ENCODE results near the gene KRT17. TPM values are rescaled to one million over a fixed set of nuclear protein-coding genes. Genes with fewer than 3 reads are reported as not detected.

KRT17 gene
- total RNA-seq, 1 donor, result 14.7 TPM

DNA sequence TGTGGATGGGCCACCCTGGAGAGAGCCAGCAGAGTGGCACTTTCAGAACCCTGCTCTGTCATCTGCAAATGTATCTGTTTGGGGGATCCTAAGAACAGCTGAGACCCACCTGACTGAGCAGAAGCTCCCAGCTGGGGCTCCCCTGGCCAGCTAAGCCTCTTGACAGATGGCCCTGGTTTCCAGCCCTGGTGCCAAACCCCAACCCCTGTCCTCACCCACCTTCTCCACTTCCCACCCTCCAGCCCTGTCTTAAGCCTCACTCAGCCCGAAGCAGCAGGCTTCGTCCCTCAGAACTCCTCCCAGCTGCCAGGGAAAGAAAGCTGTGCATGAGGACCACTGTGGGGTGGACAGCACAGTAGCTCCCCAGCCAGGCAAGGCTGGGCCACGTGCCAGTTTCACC, 49.0 kb downstream of the KRT17 start:
- no peak for DNase-seq (ENCODE audit: low read depth)
- TF ChIP-seq, protein P1, sequence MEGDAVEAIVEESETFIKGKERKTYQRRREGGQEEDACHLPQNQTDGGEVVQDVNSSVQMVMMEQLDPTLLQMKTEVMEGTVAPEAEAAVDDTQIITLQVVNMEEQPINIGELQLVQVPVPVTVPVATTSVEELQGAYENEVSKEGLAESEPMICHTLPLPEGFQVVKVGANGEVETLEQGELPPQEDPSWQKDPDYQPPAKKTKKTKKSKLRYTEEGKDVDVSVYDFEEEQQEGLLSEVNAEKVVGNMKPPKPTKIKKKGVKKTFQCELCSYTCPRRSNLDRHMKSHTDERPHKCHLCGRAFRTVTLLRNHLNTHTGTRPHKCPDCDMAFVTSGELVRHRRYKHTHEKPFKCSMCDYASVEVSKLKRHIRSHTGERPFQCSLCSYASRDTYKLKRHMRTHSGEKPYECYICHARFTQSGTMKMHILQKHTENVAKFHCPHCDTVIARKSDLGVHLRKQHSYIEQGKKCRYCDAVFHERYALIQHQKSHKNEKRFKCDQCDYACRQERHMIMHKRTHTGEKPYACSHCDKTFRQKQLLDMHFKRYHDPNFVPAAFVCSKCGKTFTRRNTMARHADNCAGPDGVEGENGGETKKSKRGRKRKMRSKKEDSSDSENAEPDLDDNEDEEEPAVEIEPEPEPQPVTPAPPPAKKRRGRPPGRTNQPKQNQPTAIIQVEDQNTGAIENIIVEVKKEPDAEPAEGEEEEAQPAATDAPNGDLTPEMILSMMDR (IDR thresholded peaks at IDR 0.05; ENCODE audit: insufficient read depth, low read depth, low read length), result no peak
- no peak overlapping the region for H3K4me3 ChIP-seq (ENCODE audit: low read depth, low read length)

DNA sequence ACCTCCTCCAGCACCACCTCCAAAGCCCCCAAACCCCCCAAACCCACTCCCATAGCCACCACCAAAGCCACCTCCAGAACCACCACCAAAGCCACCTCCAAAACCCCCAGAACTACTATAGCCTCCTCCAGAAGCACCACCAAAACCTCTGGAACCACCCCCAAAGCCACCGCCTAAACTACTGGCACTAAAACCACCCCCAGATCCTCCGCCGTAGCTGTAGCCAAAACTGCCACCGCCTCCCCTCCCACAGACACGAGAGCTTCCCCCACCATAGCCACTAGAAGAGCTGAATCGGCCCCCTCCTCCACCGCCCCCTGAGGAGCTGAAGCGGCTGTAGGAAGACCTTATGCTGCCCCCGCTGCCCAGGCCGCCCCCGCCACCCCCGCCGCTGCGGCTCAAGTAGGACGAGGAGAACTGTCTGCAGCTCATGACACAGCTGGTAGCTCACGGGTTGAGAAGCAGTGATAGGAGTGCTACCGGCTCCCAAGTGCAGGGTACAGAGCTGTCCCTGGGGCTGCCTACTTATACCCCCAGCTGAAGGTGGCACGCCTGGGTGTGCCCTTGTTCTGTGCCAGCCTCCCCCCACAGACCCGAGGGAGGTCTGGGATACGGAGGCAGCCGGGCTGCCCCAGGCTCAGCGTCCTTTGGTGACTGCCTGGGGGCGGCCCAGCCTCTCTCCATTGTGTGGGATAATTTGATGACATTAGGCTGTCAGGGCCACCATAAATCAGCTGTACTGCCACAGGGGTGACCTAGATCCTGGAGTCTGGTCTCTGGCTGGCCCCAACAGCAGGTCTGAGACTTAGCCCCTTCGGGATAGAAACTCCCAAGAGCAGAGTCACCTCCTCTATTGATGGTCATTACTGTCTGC, 52.6 kb downstream of the KRT17 start, which contains the start of gene KRT9:
Gene KRT9, minus strand, starts transcription at position 499 of the 874 bp plus-strand sequence. Its CDS starts 67 bp downstream, at position 432.
- TF ChIP-seq, protein P1 (IDR thresholded peaks at IDR 0.05; ENCODE audit: insufficient read depth, low read depth, low read length), result no peak
- no peak for DNase-seq (ENCODE audit: low read depth)
- H3K4me3 ChIP-seq (ENCODE audit: low read depth, low read length), result no peak within 1 kb of the TSS

Other genes starting within 250 kb of the KRT17 start
- 26.7 and 28.9 TPM in 2 replicates for gene KRT34, start 242.3 kb downstream of the KRT17 start, total RNA-seq
- gene KRT31, start 227.0 kb downstream of the KRT17 start, total RNA-seq, result not detected in 2 replicates
- gene KRT37, start 200.0 kb downstream of the KRT17 start, total RNA-seq, result not detected in 2 replicates
- under 0.01 TPM in 1 of 2 replicates, not detected in the other for gene KRT38, start 183.6 kb downstream of the KRT17 start, total RNA-seq
- gene KRT32, start 157.2 kb downstream of the KRT17 start, total RNA-seq, result not detected in 2 replicates
- gene KRT35, start 143.4 kb downstream of the KRT17 start, total RNA-seq, result not detected in 2 replicates
- under 0.01 TPM in 2 replicates for gene KRT36, start 134.7 kb downstream of the KRT17 start, total RNA-seq
- gene KRT13, start 119.0 kb downstream of the KRT17 start, total RNA-seq, result not detected in 2 replicates
- 0.43 and 1.3 TPM in 2 replicates for gene KRT15, start 105.7 kb downstream of the KRT17 start, total RNA-seq
- 579 and 604 TPM in 2 replicates for gene KRT19, start 96.3 kb downstream of the KRT17 start, total RNA-seq
- not detected in 2 replicates for gene KRT9, start 52.5 kb downstream of the KRT17 start, total RNA-seq
- gene KRT14, start 37.7 kb downstream of the KRT17 start, total RNA-seq, result not detected in 2 replicates
- not detected in 2 replicates for gene KRT16, start 11.8 kb downstream of the KRT17 start, total RNA-seq
- gene EIF1, start 64.3 kb upstream of the KRT17 start, total RNA-seq, result 82.5 and 85.5 TPM in 2 replicates
- gene GAST, start 87.8 kb upstream of the KRT17 start, total RNA-seq, result not detected in 2 replicates
- gene HAP1, start 110.1 kb upstream of the KRT17 start, total RNA-seq, result under 0.01 TPM in 2 replicates
- 29.8 and 83.8 TPM in 2 replicates for gene JUP, start 162.1 kb upstream of the KRT17 start, total RNA-seq
- 88.1 and 92.4 TPM in 2 replicates for gene P3H4, start 187.4 kb upstream of the KRT17 start, total RNA-seq
- gene FKBP10, start 188.4 kb upstream of the KRT17 start, total RNA-seq, result 191 and 228 TPM in 2 replicates
- 58.7 and 60.6 TPM in 2 replicates for gene NT5C3B, start 211.7 kb upstream of the KRT17 start, total RNA-seq
- gene KLHL10, start 213.2 kb upstream of the KRT17 start, total RNA-seq, result under 0.01 TPM in 2 replicates
- gene KLHL11, start 240.8 kb upstream of the KRT17 start, total RNA-seq, result 30.6 and 37.6 TPM in 2 replicates

Measured in fibroblast of villous mesenchyme (primary cell).